OCI-LY7 (cell line): ENCODE data around the gene PLTP.

ENCODE experiments used
- EZH2phosphoT487 ChIP-seq: fragments of 200-600 bp; sonication (generic); IDR thresholded peaks from 2 replicates; pipeline ENCODE4 v1.6.1; 2018; ENCODE audit warnings: low read depth, borderline replicate concordance, mild to moderate bottlenecking, mixed run types, antibody characterized with exemption, low read length, moderate library complexity, mixed read lengths
- TF ChIP-seq, protein P1 (sequence below): fragments of 200-600 bp; sonication (generic); conservative IDR thresholded peaks from 2 replicates; pipeline ENCODE4 v1.5.1; 2014; ENCODE audit warnings: mild to moderate bottlenecking, antibody characterized with exemption, low read length, moderate library complexity, mixed read lengths

DNA sequence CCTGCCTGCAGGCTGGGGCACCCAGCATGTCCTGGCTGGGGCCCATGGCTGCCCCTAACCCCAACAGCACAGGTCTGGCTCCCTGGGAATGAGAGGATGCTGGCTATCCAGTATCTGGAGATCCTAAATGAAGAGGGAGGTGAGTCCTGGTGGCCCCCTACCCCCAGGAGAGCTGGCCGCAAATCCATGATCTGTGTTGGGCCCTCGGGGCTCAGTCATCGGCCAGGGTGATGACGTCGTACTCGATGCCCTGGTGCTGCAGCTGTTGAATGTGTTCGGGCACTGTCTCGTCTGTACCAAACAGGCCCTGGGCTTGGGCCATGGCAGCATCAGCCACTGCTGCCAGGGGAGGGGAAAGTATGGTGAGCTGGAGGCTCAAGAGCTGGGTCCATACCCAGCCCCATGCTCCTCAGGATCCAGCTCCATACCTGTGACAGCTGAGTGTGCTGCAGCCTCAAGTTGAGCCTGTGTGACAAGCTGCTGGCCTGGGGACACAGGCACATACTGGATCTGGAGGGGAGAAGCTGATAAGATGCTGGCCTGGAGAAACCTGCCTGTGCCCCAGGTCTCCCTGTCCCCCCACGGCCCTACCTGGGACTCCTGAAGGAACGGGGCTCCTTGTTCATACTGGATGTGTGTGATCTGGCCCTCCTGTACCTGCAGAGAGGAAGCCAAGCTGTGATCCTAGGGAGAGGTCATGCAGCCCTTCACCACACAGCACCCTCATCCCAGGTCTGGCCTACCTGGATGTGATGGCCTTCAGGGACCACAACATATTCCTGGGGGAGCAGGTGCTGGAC is 37.0 kb upstream of the PLTP start:
- TF ChIP-seq, protein P1, sequence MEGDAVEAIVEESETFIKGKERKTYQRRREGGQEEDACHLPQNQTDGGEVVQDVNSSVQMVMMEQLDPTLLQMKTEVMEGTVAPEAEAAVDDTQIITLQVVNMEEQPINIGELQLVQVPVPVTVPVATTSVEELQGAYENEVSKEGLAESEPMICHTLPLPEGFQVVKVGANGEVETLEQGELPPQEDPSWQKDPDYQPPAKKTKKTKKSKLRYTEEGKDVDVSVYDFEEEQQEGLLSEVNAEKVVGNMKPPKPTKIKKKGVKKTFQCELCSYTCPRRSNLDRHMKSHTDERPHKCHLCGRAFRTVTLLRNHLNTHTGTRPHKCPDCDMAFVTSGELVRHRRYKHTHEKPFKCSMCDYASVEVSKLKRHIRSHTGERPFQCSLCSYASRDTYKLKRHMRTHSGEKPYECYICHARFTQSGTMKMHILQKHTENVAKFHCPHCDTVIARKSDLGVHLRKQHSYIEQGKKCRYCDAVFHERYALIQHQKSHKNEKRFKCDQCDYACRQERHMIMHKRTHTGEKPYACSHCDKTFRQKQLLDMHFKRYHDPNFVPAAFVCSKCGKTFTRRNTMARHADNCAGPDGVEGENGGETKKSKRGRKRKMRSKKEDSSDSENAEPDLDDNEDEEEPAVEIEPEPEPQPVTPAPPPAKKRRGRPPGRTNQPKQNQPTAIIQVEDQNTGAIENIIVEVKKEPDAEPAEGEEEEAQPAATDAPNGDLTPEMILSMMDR: no peak
- TF ChIP-seq EZH2phosphoT487: no peak
